HFF-Myc (cell line): ENCODE data around the gene WNT9A.
"Not testable (repeated sequence)": the region's sequence is repeated elsewhere in the genome, so short reads cannot be mapped to it uniquely, and the experiment has no call there.

Source experiments
- DNase-seq: peaks from one replicate; pipeline ENCODE4 v3.0.0-alpha.2; 2011; ENCODE audit warnings: low read depth; ENCODE audit errors: extremely low read depth
- H3K4me3 ChIP-seq: replicated peaks from 2 replicates; pipeline ENCODE4 v1.5.1; 2011; ENCODE audit warnings: low read depth, mild to moderate bottlenecking, control low read depth, low read length
- CTCF ChIP-seq: IDR thresholded peaks from 2 replicates; pipeline ENCODE4 v1.5.1; 2012; ENCODE audit warnings: mild to moderate bottlenecking, low read depth, low read length, control low read depth; ENCODE audit errors: missing control alignments

WNT9A gene

GRCh38 chr1:227970076-227970995 is 22.6 kb upstream of the WNT9A start:
- DNase-seq, H3K4me3 ChIP-seq: not testable (repeated sequence)

DNA sequence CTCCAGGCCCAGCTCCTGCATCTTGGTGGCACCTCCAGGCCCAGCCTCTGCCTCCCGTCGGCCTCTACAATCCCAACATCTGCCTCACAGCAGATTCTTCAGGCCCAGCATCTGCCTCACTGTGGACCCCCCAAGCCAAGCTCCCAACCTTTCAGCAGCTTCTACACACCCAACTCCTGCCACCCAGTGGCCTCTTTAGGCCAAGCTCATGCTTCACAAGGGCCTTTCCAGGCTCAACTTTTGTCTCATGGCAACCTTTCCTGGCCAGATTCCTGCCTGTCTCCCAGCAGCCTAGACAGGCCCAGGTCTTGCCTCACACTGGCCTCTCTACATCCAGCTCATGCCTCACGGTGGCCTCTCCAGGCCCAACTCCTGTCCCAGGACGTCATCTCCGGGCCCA is 20.1 kb upstream of the WNT9A start:
- not testable (repeated sequence) for H3K4me3 ChIP-seq, DNase-seq
- peak; percentile 18 for TF ChIP-seq CTCF

GRCh38 chr1:227966733-227967132 is 19.0 kb upstream of the WNT9A start:
- peak; percentile 28 for TF ChIP-seq CTCF
- not testable (repeated sequence) for DNase-seq, H3K4me3 ChIP-seq

GRCh38 chr1:227961651-227962466 is 14.1 kb upstream of the WNT9A start:
- H3K4me3 ChIP-seq = no peak overlapping the region
- TF ChIP-seq CTCF = no peak
- DNase-seq = no peak

- no peak for TF ChIP-seq CTCF
- no peak overlapping the region for H3K4me3 ChIP-seq
- no peak for DNase-seq
Observed at GRCh38 chr1:227959325-227959860, 11.7 kb upstream of the WNT9A start.

GRCh38 chr1:227958617-227959324 is 11.0 kb upstream of the WNT9A start:
- no peak for DNase-seq
- H3K4me3 ChIP-seq = no peak overlapping the region
- TF ChIP-seq CTCF = no peak
